GM19372 (cell line): ENCODE results near the gene KRT39.
"Not testable (repeated sequence)": the region's sequence is repeated elsewhere in the genome, so short reads cannot be mapped to it uniquely, and the experiment has no call there.

Source experiments
- ATAC-seq: cut with Tn5 transposase; IDR thresholded peaks from one replicate; pipeline ENCODE4 v1.9.1; 2021; ENCODE audit warnings: mild to moderate bottlenecking, low read depth, moderate library complexity; ENCODE audit not compliant: unreplicated experiment

The KRT39 gene

DNA sequence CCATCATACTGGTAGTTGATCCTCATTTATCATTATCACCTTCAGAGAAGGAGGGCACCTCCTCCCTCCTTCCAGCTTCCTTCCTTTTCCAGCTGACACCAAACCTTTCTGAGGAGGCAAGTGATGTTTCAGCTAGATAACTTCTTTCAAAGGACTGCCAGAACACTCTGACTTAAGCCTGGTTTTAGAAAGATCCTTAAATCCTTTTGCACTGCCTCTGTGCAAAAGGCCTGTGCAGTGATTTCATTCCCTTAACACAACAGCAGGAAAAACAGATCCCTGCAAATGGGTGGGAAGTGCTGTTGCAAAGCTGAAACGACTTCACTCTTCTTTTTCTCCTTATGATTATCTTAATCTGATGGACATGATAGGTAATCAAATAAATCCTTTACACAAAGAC is 22.2 kb downstream of the KRT39 start:
- ATAC-seq, result no peak

DNA sequence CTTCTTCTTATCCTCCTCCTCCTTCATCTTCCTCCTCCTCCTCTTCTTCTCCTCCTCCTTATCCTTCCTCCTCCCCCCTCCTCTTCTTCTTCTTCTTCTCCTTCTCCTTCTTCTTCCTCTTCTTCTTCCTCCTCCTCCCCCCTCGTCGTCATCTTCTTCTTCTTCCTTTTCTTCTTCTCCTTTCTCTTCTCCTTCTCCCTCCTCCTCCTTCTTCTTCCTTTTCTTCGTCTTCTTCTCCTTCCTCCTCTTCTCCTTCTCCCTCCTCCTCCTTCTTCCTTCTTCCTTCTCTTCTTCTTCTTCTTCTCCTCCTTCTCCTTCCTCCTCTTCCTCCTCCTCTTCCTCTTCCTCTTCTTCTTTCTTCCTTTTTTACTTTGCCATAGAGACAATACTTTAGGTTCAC is 24.2 kb downstream of the KRT39 start:
- no peak for ATAC-seq

DNA sequence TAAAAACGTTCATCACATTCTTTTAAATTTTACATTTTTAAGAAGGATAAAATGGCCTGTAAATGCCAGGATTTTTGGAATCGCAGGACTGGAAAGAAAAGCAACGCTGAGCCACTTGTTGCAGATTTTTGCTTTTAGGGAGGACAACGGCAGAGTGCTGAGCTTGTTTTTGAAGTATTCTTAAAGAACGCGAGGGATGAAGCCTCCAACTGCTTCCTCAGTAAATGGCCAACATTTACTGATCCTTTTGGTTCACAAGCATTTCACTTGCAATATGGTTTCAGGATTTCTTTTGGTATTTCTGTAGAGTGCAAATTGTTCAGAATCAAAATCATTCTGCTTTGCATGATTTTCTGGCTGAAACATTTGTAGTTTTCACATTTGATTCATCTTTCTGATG is 26.5 kb downstream of the KRT39 start:
- ATAC-seq, result no peak

DNA sequence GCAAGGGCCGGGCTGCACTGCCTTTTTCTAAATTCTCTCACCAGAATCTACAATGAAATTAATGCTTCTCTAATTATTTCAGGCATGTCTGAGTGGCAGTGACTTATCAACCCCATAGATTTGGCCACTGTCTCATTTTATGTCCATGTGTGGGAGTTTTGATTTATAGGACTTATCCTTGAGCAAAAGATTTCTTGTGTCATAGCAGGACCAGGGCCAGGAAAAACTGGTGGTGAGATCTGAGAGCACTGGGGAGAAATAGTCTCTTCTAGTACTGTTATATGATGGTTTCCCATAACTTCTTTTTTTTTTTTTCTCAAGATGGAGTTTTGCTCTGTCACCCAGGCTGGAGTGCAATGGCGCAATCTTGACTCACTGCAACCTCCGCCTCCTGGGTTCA is 27.8 kb downstream of the KRT39 start:
- no peak for ATAC-seq

DNA sequence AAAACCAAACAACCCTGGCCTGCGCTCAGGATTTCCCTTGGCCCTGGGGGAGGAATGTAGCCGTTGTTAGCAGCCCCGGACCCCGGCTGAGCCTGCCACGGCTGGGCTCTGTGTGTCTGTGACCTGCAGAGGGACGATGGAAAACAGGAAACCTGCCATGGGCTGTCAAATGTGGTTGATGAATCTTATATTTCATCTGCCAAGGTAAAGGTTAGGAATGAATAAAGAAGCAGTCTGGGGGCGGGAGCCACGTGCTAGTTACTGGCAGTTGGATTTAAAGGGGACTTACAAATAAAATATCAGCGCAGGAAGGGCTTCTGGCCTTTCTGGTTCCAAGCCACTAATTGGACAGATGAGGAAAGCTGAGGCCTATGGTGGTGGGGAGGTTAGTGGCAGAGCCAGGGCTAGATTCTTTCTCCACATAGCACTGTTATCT is 29.3 kb downstream of the KRT39 start, which contains the start of gene KRT23:
TSS of gene KRT23 (minus strand) at position 263 of the 436 bp plus-strand sequence. CDS start 1,043 bp downstream, outside the sequence.
- no peak for ATAC-seq

DNA sequence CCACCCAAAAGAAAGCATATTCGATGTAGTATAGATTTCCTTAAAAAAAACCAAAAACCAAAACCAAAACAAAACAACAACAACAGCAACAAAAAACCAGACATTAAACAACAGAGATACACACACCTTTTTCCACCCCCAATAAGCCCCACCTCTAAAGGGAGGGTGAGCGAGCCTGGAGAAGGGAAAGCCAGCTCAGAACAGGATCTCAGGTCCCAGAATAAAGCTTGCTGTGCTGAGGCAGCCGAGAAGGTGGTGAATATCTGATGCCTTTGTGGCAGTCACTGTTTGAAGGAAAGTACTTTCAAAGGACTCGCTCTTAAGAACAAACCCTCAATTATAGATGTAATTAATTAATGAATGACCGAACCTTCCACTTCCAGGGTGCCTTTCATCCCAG is 29.8 kb downstream of the KRT39 start:
- no peak for ATAC-seq

DNA sequence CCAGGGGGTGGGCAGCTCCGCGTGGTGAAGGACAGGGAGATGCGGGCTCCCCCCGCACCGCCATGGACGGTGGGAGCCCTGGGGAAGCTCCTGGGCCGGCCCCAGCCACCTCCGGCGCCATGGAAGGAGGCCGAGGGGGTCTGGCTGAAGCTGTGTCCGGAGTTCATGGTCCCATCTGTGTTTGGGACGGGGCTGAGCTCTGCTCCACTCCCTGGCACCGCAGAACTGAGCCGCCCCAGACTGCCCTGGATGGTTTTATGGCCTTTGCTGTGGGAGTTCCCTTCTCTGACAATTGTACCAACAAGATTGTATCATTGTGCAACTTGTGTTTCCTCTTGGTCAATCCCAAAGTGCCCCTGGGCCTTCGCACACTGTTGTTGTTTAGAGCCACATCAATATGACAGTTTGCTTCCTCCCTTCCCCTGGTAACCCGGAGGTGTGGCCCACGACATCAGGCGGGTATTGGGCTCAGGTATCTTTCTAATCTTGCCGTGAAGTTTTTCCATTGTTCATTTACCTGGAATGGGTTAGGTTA is 30.2 kb downstream of the KRT39 start:
- ATAC-seq, result no peak

DNA sequence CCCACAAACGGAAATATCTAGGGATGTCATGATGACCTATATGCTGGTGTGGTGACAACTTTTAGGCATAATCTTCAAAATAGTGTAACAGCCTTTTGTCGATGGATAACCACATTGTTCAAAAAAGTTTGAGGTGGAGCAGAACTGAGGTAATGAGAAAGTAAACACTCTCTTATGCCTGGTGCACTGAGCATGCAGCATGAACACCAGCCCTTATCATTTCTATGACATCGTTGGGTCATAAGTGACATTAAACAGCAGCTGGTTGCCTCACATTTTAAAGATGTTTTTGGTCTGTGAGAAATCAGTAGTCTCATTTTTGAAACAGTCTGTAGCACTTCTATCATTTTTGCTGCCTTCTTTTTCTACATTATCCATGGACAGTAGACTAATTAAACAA is 31.1 kb downstream of the KRT39 start:
- ATAC-seq, result no peak

DNA sequence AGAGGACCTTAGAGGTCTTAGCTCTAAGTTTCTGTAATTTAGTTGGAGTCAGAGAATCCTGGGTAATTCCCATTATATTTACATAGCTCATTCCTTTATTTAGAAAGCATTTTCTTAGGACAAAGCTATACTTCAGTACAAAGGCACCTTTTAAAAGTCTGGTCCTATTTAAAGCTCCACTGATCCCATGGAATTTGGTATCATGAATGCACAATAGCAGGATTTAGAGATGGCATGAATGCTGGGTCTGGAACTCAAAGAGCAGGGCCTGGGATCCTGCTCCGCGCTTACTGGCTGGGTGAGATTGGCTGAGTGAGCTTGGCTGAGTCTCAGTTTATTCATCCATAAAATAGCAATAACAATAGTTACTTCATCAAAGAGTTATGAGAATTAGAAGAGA is 34.1 kb downstream of the KRT39 start:
- no peak for ATAC-seq

DNA sequence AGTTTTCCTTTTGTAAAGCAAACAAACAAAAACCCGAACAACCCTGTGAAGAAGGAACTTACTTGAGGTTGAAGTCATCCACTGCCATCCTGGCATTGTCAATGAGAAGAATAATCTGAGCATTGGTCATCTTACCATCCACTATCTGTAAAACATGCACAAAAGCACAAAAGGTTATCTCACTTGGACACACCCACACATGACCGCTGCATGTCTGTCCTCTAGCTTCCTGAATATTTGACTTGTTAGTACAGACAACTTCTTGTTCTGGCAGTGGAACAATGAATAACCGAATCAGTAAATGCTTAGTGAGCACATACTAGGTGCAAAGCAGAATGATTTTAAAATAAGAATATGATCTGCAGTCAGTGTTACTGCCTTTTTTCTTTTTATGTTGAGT is 35.4 kb downstream of the KRT39 start:
- ATAC-seq, result no peak

DNA sequence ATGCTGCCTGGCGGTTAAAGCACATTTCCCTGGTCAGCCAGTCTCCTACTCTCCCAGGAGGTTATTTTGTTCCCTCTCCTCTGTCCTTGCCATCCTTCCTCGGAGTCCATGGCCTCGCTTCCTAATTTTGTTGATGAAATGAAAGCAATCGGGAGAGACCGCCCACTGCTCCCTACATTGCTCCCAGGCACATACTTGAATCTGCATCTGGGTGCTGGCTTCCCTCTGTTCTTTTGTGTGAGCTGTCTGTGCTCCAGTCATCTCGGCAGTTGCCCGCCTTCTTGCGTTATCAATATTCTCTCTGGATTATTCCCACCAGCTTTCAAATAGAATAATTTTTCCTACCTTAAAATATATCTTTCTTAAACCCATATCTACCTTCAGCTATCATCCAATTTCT is 40.4 kb downstream of the KRT39 start:
- no peak for ATAC-seq

DNA sequence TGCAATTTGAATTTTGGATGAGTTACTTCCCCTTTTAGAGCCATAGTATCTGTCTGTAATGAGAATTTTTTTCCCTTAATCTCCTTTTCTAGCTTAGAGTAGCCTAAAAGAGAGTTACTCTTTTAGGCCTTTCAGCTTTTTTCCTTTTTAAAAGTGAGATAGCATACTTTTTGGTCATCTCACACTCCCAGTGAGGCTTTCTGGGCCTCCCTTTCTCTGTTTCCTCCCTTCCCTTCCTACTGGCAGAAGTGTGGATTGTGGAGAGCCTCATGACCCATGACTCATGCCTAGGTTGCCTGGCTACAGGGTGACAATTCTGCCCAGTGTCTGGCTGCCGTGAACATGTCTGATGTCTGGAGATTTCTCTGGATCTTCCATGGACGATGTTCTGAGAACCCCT is 44.5 kb downstream of the KRT39 start:
- ATAC-seq, result no peak

DNA sequence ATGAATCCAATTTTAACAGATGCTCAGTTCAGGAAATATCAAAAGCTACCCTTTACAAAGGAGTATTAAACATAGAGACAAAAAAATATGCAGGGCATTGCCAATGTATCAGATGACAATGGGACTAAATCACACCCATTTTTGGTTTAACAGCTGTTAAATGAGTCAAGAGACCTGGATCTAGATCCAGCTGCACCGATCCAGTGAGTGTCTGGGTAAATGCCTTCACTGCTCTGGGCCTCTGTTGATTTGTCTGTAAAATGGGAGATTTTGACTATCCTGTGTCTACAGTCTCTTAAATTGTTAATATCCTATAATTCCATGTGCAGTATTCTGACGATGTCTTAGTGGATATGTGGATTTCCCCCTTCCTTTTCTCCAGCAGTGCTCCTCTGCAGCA is 45.7 kb downstream of the KRT39 start:
- ATAC-seq, result no peak

DNA sequence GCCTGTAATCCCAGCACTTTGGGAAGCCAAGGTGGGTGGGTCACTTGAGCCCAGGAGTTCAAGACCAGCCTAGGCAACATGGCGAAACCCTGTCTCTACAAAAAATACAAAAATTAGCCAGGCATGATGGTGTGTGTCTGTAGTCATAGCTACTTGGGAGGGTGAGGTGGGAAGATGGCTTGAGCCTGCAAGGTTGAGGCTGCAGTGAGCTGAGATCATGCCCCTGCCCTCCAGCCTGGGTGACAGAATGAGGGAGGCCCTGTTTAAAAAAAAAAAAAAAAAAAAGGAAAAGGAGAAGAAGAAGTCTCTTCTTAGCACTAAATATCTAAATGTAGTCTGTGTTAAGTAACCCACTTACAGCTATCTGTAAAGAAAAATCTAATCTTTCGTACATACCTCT is 49.6 kb downstream of the KRT39 start:
- not testable (repeated sequence) for ATAC-seq

DNA sequence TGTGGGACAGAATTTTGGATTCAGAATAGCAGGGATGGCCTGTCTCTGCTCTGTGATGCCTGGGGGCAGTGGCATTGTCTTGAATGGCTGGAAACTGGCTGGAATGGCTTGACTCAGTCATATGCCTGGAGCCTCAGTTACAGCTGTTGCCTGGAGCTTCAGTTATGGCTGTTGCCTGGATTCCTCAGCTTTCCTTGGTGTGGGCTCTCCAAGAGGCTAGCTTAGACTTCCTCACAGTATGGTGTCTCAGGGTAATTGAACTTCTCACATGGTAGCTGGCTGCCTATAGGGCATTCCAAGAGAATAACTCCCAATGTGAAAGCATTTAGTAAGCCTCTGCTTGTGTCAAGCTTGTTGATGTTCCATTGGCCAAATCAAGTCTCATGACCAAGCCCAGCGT is 50.4 kb downstream of the KRT39 start:
- no peak for ATAC-seq

DNA sequence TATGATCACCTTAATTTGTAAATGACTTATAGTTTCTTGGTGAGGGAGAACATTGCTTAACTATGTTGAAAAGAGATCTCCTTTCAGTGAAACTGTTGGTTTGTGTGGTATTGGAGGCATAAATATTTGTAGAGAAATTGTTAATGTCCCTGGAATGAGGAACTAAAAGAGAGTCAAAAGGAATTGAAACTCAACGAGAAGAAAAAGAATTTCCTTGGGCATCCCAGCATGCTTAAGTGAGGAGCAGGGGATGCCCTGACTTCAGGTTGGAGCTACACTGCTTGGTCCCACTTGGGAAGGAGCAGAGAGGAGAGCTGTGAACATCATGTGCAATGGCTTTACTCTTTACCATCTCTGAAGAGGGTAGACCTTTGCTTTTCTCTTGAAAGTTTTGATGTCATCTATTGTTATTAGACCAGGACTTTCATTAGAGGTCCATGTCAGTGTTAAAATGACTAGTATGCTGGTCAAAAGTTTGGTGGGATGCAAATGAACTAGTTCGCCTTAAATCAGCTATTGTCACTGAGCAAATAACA is 51.0 kb downstream of the KRT39 start:
- no peak for ATAC-seq

DNA sequence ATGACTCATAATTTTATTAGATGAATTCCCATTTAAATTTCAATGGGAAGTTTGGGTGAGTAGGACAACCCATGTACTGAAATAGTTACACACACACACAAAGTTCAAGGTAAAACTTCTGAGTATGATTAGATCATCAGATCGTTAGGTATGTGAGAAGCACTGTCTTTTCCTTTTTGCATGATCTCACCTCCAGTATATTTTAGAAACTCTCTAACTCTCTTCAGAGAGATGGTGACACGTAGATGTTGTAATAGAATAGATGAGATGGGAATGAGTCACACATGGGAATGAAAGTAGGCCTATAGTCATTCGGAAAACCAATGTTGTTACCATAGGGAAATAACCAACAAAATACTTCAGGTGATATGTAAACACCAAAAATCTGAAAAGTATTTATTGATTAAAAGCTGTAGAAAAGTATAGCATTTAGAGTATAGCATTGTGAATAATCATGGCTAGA is 51.5 kb downstream of the KRT39 start:
- no peak for ATAC-seq

DNA sequence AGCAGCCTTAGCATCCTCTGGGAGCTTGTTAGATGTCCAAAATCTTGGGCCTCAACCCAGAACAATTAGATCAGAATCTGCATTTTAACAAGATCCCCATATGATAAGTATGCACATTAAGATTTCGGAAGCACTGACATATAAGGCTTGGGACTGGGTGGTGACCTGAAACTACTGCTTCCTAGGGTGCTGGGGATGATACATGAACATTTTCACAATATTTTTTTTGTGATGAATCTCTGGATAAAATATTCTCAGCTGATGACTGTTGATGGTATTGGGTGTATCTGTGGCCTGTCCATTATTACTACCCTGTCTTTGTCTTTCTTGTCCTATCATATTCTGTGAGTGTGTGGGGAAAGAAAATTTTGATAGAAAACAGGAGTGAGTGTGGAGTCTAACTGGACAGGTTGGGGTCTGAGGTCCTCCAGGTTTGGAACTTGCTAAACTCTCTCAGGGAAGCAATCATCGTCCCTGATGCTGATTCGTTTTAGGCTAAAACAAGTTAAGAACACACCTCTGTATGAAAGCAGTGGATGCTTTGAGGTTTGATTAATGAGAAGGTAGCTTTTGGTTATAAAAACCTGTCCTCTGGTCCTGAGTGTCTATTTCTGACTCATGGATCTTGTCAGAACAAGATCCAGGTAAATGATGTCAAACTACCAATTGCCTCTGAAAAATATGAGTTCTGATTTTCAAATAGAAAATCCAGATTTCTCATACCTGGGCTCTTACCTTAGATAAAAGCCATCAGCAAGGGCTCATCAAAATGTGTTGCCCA is 52.5 kb downstream of the KRT39 start:
- no peak for ATAC-seq

DNA sequence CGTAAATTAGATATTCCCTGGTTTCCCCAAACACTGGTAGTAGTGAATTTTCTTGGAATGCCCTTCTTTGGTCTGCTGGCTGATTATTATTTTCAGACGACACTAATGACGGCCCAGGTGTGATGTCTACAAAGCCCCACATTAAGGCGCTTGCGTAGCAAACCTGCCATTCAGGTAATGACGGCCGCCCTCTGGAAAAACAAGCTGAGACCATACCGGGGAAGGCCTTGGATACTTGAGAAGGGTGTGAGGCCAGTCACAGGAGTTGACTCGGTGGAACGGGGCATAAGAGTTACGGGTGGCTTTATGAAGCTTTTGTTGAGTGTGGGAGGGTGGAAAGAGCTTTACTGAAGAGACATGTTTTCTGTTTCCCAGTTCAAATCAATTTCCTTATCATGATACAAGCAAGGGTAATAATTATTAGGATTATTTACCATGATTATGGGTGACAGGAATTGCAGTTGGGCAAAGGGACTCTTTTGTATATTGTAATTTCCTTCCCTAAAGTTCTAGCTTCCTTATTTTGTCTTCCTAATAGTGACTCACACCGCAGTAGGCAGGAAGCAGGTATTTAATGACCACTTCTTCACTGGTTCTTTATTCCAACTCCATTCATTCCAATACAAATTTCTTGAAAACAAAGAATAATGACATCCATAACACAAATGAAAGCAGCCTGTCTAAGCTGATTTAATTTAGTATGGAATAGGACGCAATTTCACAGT is 54.1 kb downstream of the KRT39 start:
- ATAC-seq, result no peak

DNA sequence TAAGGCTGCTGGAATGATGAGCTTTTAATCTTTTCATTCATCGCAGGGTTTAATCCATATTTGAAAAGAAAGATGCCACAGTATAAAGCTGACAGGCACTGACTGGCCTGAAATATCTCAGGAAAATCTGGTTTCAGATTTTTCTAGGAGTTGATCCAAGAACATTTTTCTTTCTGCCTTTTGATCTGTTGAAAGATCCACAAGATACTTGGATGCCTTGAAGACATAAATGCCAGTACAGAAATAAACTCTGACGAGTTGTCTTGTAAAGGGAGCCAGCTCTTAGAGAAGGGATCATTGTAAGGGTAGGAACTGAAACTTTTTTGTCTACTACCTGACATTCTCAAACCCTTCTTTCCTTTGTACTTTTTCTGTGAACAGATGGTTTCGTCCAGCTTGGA is 56.3 kb downstream of the KRT39 start:
- no peak for ATAC-seq

DNA sequence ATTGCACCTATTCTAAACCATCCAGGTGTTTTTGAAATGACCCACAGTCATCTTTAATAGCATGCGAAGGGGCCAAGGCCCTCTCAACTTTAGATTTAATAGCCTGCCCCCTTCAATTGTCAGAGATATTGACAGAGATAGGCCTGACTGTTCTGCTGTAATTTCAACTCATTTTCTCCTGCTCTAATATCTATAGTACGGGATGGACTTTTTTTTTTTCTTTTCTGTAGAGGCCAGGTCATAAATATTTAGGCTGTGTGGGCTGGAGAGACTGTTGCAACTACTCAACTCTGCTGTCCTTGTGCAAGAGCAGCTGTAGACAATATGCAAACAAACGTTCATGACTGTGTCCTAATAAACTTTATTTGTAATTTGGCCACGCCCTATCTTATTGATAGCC is 57.0 kb downstream of the KRT39 start:
- no peak for ATAC-seq
